ENCODE results near the gene PSD4. TPM values are rescaled to one million over a fixed set of nuclear protein-coding genes. Genes with fewer than 3 reads are reported as not detected.

The PSD4 gene
- polyA plus RNA-seq, 1 of the 3 experiments (the other 2 are of a cell fraction): 0.35 TPM

GRCh38 chr2:113206251-113206650, 32.5 kb downstream of the PSD4 start:
- no peak overlapping the region for H3K4me2 ChIP-seq
- no peak overlapping the region for H2AFZ ChIP-seq (ENCODE audit: low read depth)
- ChIA-PET CTCF (interaction anchor here (1.7 to 10.2 kb wide), 6 partner anchors 34 to 183 kb away, joined by 6 to 98 read pairs (median 22); no protein-coding TSS in a partner anchor), POLR2A (interaction anchor here (1.3 kb wide), 1 partner anchor 34 kb away, joined by 4 read pairs; no protein-coding TSS in a partner anchor)
- no peaks in the 10 kb centered on the region for H3F3A ChIP-seq (replicated peaks; ENCODE audit: insufficient read depth)
- no peaks in the 10 kb centered on the region for H3K27me3 ChIP-seq (ENCODE audit: insufficient read depth)
- no peak overlapping the region for H3K9ac ChIP-seq
- DNase-seq: no peak
- WGBS (ENCODE audit: low lambda C conversion rate): 62% methylated on average over 6 of the region's 6 CpGs
- no peaks in the 10 kb centered on the region for H4K20me1 ChIP-seq (ENCODE audit: insufficient read depth)
- no peak overlapping the region for H3K4me3 ChIP-seq (ENCODE audit: low read depth in 2 of 2, low read length in 1 of 2)
- H3K36me3 ChIP-seq (replicated peaks in 1 of 2; ENCODE audit: control insufficient read depth in 1 of 2, insufficient read depth in 2 of 2, low read length in 1 of 2): no peaks in the 10 kb centered on the region
- H3K9me2 ChIP-seq: no peaks in the 10 kb centered on the region
- TF ChIP-seq JUND (IDR thresholded peaks at IDR 0.05): no peak
- TF ChIP-seq NFIC (IDR thresholded peaks at IDR 0.05; ENCODE audit: borderline replicate concordance): no peak
- TF ChIP-seq RFX5 (IDR thresholded peaks at IDR 0.05; ENCODE audit: low read length): no peak
- TF ChIP-seq GABPA (IDR thresholded peaks at IDR 0.05; ENCODE audit: low read depth): no peak
- TF ChIP-seq SIN3A (IDR thresholded peaks at IDR 0.05; ENCODE audit: borderline replicate concordance, low read depth, low read length): no peak
- TF ChIP-seq FOXJ3 (CRISPR knock-in tag; IDR thresholded peaks at IDR 0.05): no peak
- TF ChIP-seq CTCF (IDR thresholded peaks at IDR 0.05): no peak
- TF ChIP-seq RCOR1 (IDR thresholded peaks at IDR 0.05; ENCODE audit: low read length): no peak
- TF ChIP-seq PBX3 (IDR thresholded peaks at IDR 0.05): no peak
- no peak for TF ChIP-seq MXI1 (IDR thresholded peaks at IDR 0.05; ENCODE audit: low read depth, low read length)
- TF ChIP-seq IRF3 (IDR thresholded peaks at IDR 0.05; ENCODE audit: low read depth, low read length): no peak
- no peak overlapping the region for H3K27ac ChIP-seq (ENCODE audit: low read depth in 2 of 2, low read length in 1 of 2)
- H3K4me1 ChIP-seq (ENCODE audit: control insufficient read depth in 1 of 2, insufficient read depth in 2 of 2, low read depth in 1 of 2, low read length in 1 of 2): no peaks in the 10 kb centered on the region; a peak in 1 of 4 replicates
- no peaks in the 10 kb centered on the region for H3K79me2 ChIP-seq (ENCODE audit: insufficient read depth)
- no peaks in the 10 kb centered on the region for H3K9me3 ChIP-seq

- Histone ChIP-seq H3K9me3 (no peaks in the 10 kb centered on the region), H3K9me2 (no peaks in the 10 kb centered on the region), H3K27me3 (ENCODE audit: insufficient read depth) (no peaks in the 10 kb centered on the region), H3K4me1 (ENCODE audit: control insufficient read depth in 1 of 2, insufficient read depth in 2 of 2, low read depth in 1 of 2, low read length in 1 of 2) (peaks cover 0 to 2% of the 10 kb centered on the region in 2 experiments; a peak in 1 of 4 replicates), H3F3A (replicated peaks; ENCODE audit: insufficient read depth) (no peaks in the 10 kb centered on the region), H4K20me1 (ENCODE audit: insufficient read depth) (no peaks in the 10 kb centered on the region), H3K9ac (no peak overlapping the region), H3K79me2 (ENCODE audit: insufficient read depth) (no peaks in the 10 kb centered on the region), H3K4me3 (ENCODE audit: low read depth in 2 of 2, low read length in 1 of 2) (no peak overlapping the region), H3K27ac (ENCODE audit: low read depth in 2 of 2, low read length in 1 of 2) (no peak overlapping the region), H3K4me2 (no peak overlapping the region), H3K36me3 (replicated peaks in 1 of 2; ENCODE audit: control insufficient read depth in 1 of 2, insufficient read depth in 2 of 2, low read length in 1 of 2) (no peaks in the 10 kb centered on the region), H2AFZ (ENCODE audit: low read depth) (no peak overlapping the region)
- ChIA-PET CTCF (interaction anchor here (1.9 to 10.2 kb wide), 4 partner anchors 33 to 183 kb away, joined by 11 to 98 read pairs (median 22); no protein-coding TSS in a partner anchor), POLR2A (no interaction called here)
- 95% methylated on average over 2 of the region's 2 CpGs for WGBS (ENCODE audit: low lambda C conversion rate)
- no peak for DNase-seq
- TF ChIP-seq PBX3 (IDR thresholded peaks at IDR 0.05) (no peak), IRF3 (IDR thresholded peaks at IDR 0.05; ENCODE audit: low read depth, low read length) (no peak), CHD2 (IDR thresholded peaks at IDR 0.05; ENCODE audit: low read length, partially characterized antibody) (no peak), TEAD4 (IDR thresholded peaks at IDR 0.05; ENCODE audit: borderline replicate concordance, insufficient read depth) (no peak), RXRA (IDR thresholded peaks at IDR 0.05; ENCODE audit: borderline replicate concordance, low read depth) (no peak), GABPA (IDR thresholded peaks at IDR 0.05; ENCODE audit: low read depth) (no peak), SMC3 (IDR thresholded peaks at IDR 0.05; ENCODE audit: low read depth, low read length) (no peak), CTCF (IDR thresholded peaks at IDR 0.05) (no peak), FOSL2 (IDR thresholded peaks at IDR 0.05; ENCODE audit: borderline replicate concordance, low read depth) (no peak), POLR2AphosphoS5 (IDR thresholded peaks at IDR 0.05; ENCODE audit: low read depth, low read length) (no peak), SIN3A (IDR thresholded peaks at IDR 0.05; ENCODE audit: borderline replicate concordance, low read depth, low read length) (no peak), GATA2 (CRISPR knock-in tag; IDR thresholded peaks at IDR 0.05) (no peak), JUND (IDR thresholded peaks at IDR 0.05) (no peak)
Observed at GRCh38 chr2:113207021-113207420, 33.2 kb downstream of the PSD4 start.

Measured in SK-N-SH (cell line).